GM19455 (cell line): ENCODE measurements around the gene HMGCR.

ENCODE experiments used
- ATAC-seq: cut with Tn5 transposase; IDR thresholded peaks from one replicate; pipeline ENCODE4 v1.9.1; 2021; ENCODE audit not compliant: unreplicated experiment

HMGCR gene

GRCh38 chr5:75380099-75380498, 43.1 kb downstream of the HMGCR start:
- no peak for ATAC-seq

- no peak for ATAC-seq
Measured at GRCh38 chr5:75381456-75381855, 44.4 kb downstream of the HMGCR start.

GRCh38 chr5:75384218-75384617, 47.2 kb downstream of the HMGCR start:
- no peak for ATAC-seq

- no peak for ATAC-seq
Measured at GRCh38 chr5:75387806-75388205, 50.8 kb downstream of the HMGCR start.

GRCh38 chr5:75389430-75389829, 52.4 kb downstream of the HMGCR start:
- no peak for ATAC-seq

- ATAC-seq: no peak
Measured at GRCh38 chr5:75395277-75395676, 58.3 kb downstream of the HMGCR start.

GRCh38 chr5:75405296-75405695, 68.3 kb downstream of the HMGCR start:
- no peak for ATAC-seq
